SK-N-SH (cell line): ENCODE measurements around the gene DPH7. TPM values are rescaled to one million over a fixed set of nuclear protein-coding genes. Genes with fewer than 3 reads are reported as not detected.

Experiments used
- CTCF ChIA-PET: fragments of 300-600, 350-600 bp; formaldehyde crosslinking; extraction: SDS; loops from one replicate; lab custom pipeline; 2021; lab: Yijun Ruan, JAX
- POLR2A ChIA-PET: fragments of 350-600 bp; sonication (Branson Sonifier 250); formaldehyde crosslinking; extraction: SDS; loops from one replicate; lab custom pipeline; 2020; ENCODE audit warnings: antibody characterized with exemption, inconsistent platforms; lab: Yijun Ruan, JAX
- DNase-seq: peaks from one replicate; pipeline ENCODE4 v3.0.0; 2012
- H2AFZ ChIP-seq: fragments of 200-600 bp; sonication (generic); 2 replicates; pipeline ENCODE4 v1.8.1; 2016; ENCODE audit warnings: antibody characterized with exemption, mild to moderate bottlenecking, low read depth
- H3F3A ChIP-seq: fragments of 200-600 bp; sonication (generic); replicated peaks from 2 replicates; pipeline ENCODE3; 2016; ENCODE audit warnings: antibody characterized with exemption, mild to moderate bottlenecking; ENCODE audit not compliant: insufficient read depth
- H3K27ac ChIP-seq, 2 experiments: fragments of 200-500 bp in 1 of 2; fragments of 200-600 bp in 1 of 2; sonication (Bioruptor generic) in 1 of 2; sonication (generic), shearing (Covaris generic) in 1 of 2; 2 replicates each; pipeline versions ENCODE4 v1.5.1 to v1.6.1; 2014 to 2016; ENCODE audit warnings: low read depth in 2 of 2, inconsistent platforms in 1 of 2, low read length in 1 of 2, mild to moderate bottlenecking in 1 of 2, mixed read lengths in 1 of 2
- H3K27me3 ChIP-seq: fragments of 200-600 bp; sonication (generic), shearing (Covaris generic); 2 replicates; pipeline ENCODE4 v1.6.1; 2016; ENCODE audit warnings: mixed run types; ENCODE audit not compliant: insufficient read depth
- H3K36me3 ChIP-seq, 2 experiments: fragments of 200-500 bp in 1 of 2; fragments of 200-600 bp in 1 of 2; sonication (Bioruptor generic) in 1 of 2; sonication (generic) in 1 of 2; replicated peaks in 1 of 2; 2 replicates each; pipeline versions ENCODE3 to v1.5.1; 2014 to 2016; ENCODE audit warnings: low read length in 1 of 2, mild to moderate bottlenecking in 1 of 2; ENCODE audit not compliant: insufficient read depth in 2 of 2, control insufficient read depth in 1 of 2
- H3K4me1 ChIP-seq, 2 experiments: fragments of 200-500 bp in 1 of 2; fragments of 200-600 bp in 1 of 2; sonication (Bioruptor generic) in 1 of 2; sonication (generic), shearing (Covaris generic) in 1 of 2; 2 replicates each; pipeline versions ENCODE4 v1.5.1 to v1.6.1; 2014 to 2016; ENCODE audit warnings: low read depth in 1 of 2, low read length in 1 of 2, mixed run types in 1 of 2; ENCODE audit not compliant: insufficient read depth in 2 of 2, control insufficient read depth in 1 of 2
- H3K4me2 ChIP-seq: fragments of 200-600 bp; sonication (generic), shearing (Covaris generic); 2 replicates; pipeline ENCODE4 v1.6.1; 2017; ENCODE audit warnings: mixed run types
- H3K4me3 ChIP-seq, 2 experiments: fragments of 200-500 bp in 1 of 2; fragments of 200-600 bp in 1 of 2; sonication (Bioruptor generic) in 1 of 2; sonication (generic), shearing (Covaris generic) in 1 of 2; 2 replicates each; pipeline versions ENCODE4 v1.5.1 to v1.8.1; 2014 to 2016; ENCODE audit warnings: low read depth in 2 of 2, inconsistent platforms in 1 of 2, low read length in 1 of 2, mild to moderate bottlenecking in 1 of 2, mixed read lengths in 1 of 2, moderate library complexity in 1 of 2
- H3K79me2 ChIP-seq: fragments of 200-600 bp; sonication (generic); 2 replicates; pipeline ENCODE4 v1.8.1; 2017; ENCODE audit warnings: mild to moderate bottlenecking; ENCODE audit not compliant: insufficient read depth
- H3K9ac ChIP-seq: fragments of 200-600 bp; sonication (generic); 2 replicates; pipeline ENCODE4 v1.6.1; 2017; ENCODE audit warnings: mixed run types
- H3K9me2 ChIP-seq: fragments of 200-600 bp; sonication (generic); 2 replicates; pipeline ENCODE4 v1.6.1; 2017; ENCODE audit warnings: mixed run types
- H3K9me3 ChIP-seq: fragments of 200-600 bp; sonication (generic); 2 replicates; pipeline ENCODE4 v1.6.1; 2017; ENCODE audit warnings: mixed run types, mild to moderate bottlenecking, moderate library complexity
- H4K20me1 ChIP-seq: fragments of 200-600 bp; sonication (generic); 2 replicates; pipeline ENCODE4 v1.6.1; 2017; ENCODE audit warnings: mild to moderate bottlenecking, mixed run types; ENCODE audit not compliant: insufficient read depth
- EP300 ChIP-seq, 2 experiments: IDR thresholded peaks; 2 replicates each; pipeline versions ENCODE4 v1.4.0 to v1.6.1; 2012; ENCODE audit warnings: borderline replicate concordance in 1 of 2, low read depth in 1 of 2, low read length in 1 of 2
- FOXJ3 ChIP-seq: sonication (generic); formaldehyde crosslinking; IDR thresholded peaks from 2 replicates; pipeline ENCODE4 v1.5.1; 2020; ENCODE audit warnings: mild to moderate bottlenecking, missing genetic modification reagents
- GATA2 ChIP-seq: sonication (generic); formaldehyde crosslinking; IDR thresholded peaks from 2 replicates; pipeline ENCODE4 v1.5.0; 2020; ENCODE audit warnings: mild to moderate bottlenecking, missing genetic modification reagents
- IRF3 ChIP-seq: fragments of 150-350 bp; IDR thresholded peaks from 2 replicates; pipeline ENCODE4 v1.6.1; 2016; ENCODE audit warnings: mild to moderate bottlenecking, low read depth, low read length
- POLR2AphosphoS5 ChIP-seq: IDR thresholded peaks from 2 replicates; pipeline ENCODE4 v1.6.1; 2012; ENCODE audit warnings: low read depth, low read length
- RAD21 ChIP-seq: IDR thresholded peaks from 2 replicates; pipeline ENCODE4 v1.6.1; 2012; ENCODE audit warnings: mild to moderate bottlenecking, low read length
- REST ChIP-seq: IDR thresholded peaks from 2 replicates; pipeline ENCODE4 v1.6.1; 2012; ENCODE audit warnings: mild to moderate bottlenecking, low read depth, low read length, moderate library complexity
- RXRA ChIP-seq: IDR thresholded peaks from 2 replicates; pipeline ENCODE4 v1.4.0; 2012; ENCODE audit warnings: low read depth, mild to moderate bottlenecking, borderline replicate concordance
- SMC3 ChIP-seq: IDR thresholded peaks from 2 replicates; pipeline ENCODE4 v1.6.1; 2012; ENCODE audit warnings: low read depth, low read length, improper control_type of control experiment
- TCF12 ChIP-seq: IDR thresholded peaks from 2 replicates; pipeline ENCODE4 v1.4.0; 2012
- TEAD4 ChIP-seq: IDR thresholded peaks from 2 replicates; pipeline ENCODE4 v1.4.0; 2012; ENCODE audit warnings: mild to moderate bottlenecking, borderline replicate concordance; ENCODE audit not compliant: insufficient read depth
- USF2 ChIP-seq: fragments of 150-350 bp; IDR thresholded peaks from 2 replicates; pipeline ENCODE4 v1.6.1; 2017; ENCODE audit warnings: antibody characterized with exemption, low read length, low read depth, borderline replicate concordance
- YY1 ChIP-seq: IDR thresholded peaks from 2 replicates; pipeline ENCODE4 v1.4.0; 2012; ENCODE audit warnings: low read depth, mild to moderate bottlenecking
- WGBS: methylation state at CpG from one replicate; pipeline ENCODE4 v1.1.6; 2017; ENCODE audit warnings: low lambda C conversion rate; 5-methylcytosine and 5-hydroxymethylcytosine counted together
- polyA plus RNA-seq, 3 experiments: library from polyadenylated mRNA; depleted of rRNA; stranded (reverse); fragments of >200 nt; gene quantifications; 2 replicates each; pipeline ENCODE4 v1.2.3, GENCODE V29; 2012
- TF ChIP-seq, protein P1 (sequence below): IDR thresholded peaks from 2 replicates; pipeline ENCODE4 v1.4.0; 2012; ENCODE audit warnings: low read depth
- TF ChIP-seq, protein P2 (sequence below): fragments of 200-600 bp; sonication (generic); IDR thresholded peaks from 2 replicates; pipeline ENCODE4 v1.6.1; 2017; ENCODE audit warnings: antibody characterized with exemption, mild to moderate bottlenecking, moderate library complexity

The DPH7 gene
- polyA plus RNA-seq, 1 of the 3 experiments (the other 2 are of a cell fraction) = 59.9 TPM

DNA sequence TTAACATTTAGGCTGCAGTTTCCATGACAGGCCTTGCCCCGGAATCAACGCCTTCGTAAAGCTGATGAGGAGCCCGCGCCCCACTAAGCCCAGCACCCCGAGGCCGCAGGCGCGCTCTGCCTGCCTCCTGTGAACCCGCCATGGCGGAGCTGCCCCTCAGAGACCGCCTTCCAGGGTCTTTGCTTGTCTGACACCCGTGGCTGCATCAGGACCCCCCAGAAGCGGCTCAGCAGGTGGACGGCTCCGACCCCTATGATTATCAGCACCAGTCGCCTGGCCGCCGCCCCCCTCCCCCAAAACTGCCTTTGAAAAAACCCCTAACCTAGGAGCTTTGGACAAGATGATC, 507 bp upstream of the DPH7 start:
- Histone ChIP-seq H3K36me3 (peaks cover 11 to 56% of the 10 kb centered on the region in 2 experiments), H3K79me2 (peaks cover 44% of the 10 kb centered on the region)
- CTCF ChIA-PET = interaction anchor here (0.7 to 4.0 kb wide), 13 partner anchors 9 to 59 kb away, joined by 3 to 27 read pairs (median 4); partner anchors contain the start of genes EHMT1 and ZMYND19

More for the DNA sequence above, 507 bp upstream of the DPH7 start:
- no peaks in the 10 kb centered on the region for H3K9me2 ChIP-seq
- no peaks in the 10 kb centered on the region for H3K9me3 ChIP-seq
- H3K4me1 ChIP-seq = peaks cover 6 to 14% of the 10 kb centered on the region in 2 experiments; a peak in 3 of 4 replicates
- POLR2A ChIA-PET = interaction anchor here (0.5 kb wide), 1 partner anchor 12 kb away, joined by 3 read pairs; no protein-coding TSS in a partner anchor
- 0 out of 2 replicates have a peak, but pooled peaks cover 7% of the 10 kb centered on the region for H4K20me1 ChIP-seq
- peaks cover 3% of the 10 kb centered on the region for H3F3A ChIP-seq
- 77% methylated on average over 18 of the region's 19 CpGs for WGBS
- peak overlapping the region; percentile 93; the same call in 1 of the 2 replicates for H3K4me2 ChIP-seq
- TF ChIP-seq SMC3 (no peak), USF2 (no peak), REST (no peak), RXRA (no peak), POLR2AphosphoS5 (no peak), IRF3 (no peak), RAD21 (no peak), GATA2 (CRISPR knock-in tag) (no peak), TCF12 (no peak), EP300 (IDR thresholded peaks at IDR 0.05; ENCODE audit: borderline replicate concordance in 1 of 2, low read depth in 1 of 2, low read length in 1 of 2) (no peak), YY1 (no peak), TEAD4 (no peak), FOXJ3 (CRISPR knock-in tag) (no peak)
- TF ChIP-seq, protein P1, sequence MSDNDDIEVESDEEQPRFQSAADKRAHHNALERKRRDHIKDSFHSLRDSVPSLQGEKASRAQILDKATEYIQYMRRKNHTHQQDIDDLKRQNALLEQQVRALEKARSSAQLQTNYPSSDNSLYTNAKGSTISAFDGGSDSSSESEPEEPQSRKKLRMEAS = no peak
- TF ChIP-seq, protein P2, sequence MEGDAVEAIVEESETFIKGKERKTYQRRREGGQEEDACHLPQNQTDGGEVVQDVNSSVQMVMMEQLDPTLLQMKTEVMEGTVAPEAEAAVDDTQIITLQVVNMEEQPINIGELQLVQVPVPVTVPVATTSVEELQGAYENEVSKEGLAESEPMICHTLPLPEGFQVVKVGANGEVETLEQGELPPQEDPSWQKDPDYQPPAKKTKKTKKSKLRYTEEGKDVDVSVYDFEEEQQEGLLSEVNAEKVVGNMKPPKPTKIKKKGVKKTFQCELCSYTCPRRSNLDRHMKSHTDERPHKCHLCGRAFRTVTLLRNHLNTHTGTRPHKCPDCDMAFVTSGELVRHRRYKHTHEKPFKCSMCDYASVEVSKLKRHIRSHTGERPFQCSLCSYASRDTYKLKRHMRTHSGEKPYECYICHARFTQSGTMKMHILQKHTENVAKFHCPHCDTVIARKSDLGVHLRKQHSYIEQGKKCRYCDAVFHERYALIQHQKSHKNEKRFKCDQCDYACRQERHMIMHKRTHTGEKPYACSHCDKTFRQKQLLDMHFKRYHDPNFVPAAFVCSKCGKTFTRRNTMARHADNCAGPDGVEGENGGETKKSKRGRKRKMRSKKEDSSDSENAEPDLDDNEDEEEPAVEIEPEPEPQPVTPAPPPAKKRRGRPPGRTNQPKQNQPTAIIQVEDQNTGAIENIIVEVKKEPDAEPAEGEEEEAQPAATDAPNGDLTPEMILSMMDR = no peak
- peak overlapping the region in 1 of 2 experiments; percentile 95; a peak in 2 of 4 replicates for H3K4me3 ChIP-seq
- H3K27me3 ChIP-seq = no peaks in the 10 kb centered on the region
- peak overlapping the region in 1 of 2 experiments; percentile 55; a peak in 1 of 4 replicates for H3K27ac ChIP-seq
- H2AFZ ChIP-seq = peak overlapping the region; percentile 65; the same call in 1 of the 2 replicates
- H3K9ac ChIP-seq = no peak overlapping the region
- no peak for DNase-seq
